GM21447 (cell line): Measurements from ENCODE around the gene ATF6.

Experiments used
- ATAC-seq: cut with Tn5 transposase; IDR thresholded peaks from one replicate; pipeline ENCODE4 v1.9.1; 2021; ENCODE audit not compliant: unreplicated experiment

Gene ATF6

DNA sequence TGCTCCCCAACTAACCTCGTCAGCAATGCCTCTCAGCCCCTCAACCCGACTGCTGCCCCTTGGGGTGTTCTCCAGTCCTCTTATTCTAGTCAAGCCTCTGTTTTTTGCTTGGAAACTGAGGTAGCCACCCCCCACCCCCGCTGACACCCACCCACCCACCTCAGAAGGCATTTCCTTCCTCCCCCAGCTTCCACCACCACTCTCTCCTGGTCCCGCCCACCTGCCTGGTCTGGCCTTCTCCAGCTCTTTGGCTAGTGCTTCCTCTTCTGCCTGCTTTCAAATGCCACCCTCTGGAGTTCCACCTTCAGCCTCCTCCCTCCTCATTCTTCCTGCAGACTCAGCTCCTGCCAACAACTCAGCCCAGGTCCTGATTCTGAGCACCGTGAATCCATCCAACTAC lies 222.3 kb downstream of the ATF6 start:
- no peak for ATAC-seq

DNA sequence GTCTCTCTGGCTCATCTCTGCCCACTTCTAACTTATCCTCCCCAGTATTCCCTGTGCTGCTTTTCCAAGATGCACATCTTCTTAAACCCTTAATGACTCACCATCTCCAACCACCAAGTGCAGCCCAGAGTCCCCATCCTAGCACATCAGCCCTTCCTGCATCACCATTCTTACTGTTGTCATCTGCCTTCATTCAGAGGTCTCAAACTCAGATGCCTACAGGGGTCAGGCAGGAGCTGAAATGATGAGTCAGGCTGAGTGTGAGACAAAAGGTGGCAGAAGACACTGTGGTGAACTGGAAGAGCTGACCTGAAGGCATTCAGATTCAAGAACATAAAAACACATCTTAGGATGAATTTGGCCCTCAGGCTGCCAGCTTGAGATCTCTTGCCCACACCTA lies 223.0 kb downstream of the ATF6 start:
- ATAC-seq, result no peak

DNA sequence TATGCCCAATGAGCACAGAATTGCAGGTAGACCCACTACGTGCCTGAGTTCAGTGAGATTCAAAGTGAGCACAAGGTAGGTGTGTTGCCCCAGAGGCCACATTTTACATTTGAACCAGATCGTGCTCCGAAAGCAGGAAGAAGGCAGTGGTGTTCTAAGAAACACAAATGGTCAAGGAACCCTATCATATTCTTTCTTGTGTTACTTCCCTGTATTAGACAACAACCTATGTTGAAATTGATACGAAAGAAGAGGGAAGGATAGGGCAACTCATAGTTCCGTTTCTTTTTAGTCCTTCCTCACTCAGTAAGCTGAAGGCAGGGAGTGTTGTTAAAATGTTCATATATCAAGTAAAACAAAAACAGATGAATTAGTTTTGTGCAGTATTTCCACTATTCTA lies 223.7 kb downstream of the ATF6 start:
- no peak for ATAC-seq

DNA sequence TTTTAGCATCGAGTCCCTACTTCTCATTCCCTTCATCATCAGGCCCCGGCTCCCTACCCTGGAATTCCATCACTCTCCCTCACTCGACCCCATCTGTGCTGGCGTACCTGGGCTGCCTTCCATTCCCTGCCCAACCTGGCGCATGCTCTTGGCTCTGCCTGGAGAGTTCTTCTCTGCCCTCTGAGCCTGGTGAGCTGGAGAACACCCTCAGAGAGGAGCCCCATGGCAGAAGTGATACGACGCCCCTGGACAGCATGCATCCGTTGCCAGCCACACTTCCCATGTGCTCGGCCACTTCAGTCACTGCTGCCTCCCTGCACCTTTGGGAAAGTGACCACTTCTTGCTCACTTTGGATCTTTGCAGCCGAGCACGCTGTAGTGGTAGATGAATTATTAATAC lies 227.5 kb downstream of the ATF6 start:
- ATAC-seq, result no peak

DNA sequence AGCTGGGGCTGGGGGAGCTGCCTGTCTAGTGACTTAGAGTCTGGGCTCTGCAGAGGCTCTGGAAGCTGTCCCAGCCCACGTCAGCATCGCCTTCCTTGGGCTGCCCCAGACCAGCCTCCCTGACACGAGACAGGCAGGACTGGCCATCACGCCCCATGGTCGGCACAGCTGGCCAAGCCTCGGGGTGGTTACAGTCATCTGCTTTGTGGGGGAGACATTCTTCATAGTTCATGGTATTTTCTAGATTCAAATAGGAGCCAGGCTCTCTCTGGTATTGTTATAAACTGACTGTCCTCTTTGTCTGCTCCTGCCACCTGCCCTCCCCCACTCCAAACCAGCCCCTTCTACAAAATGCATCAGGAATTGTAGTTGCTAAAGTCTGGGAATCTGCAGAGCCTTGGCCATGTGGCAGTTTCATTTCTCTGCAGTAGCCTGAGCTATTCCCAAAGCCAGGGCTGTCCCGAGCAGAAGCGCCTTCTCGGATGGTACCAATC lies 228.1 kb downstream of the ATF6 start:
- ATAC-seq, result no peak

DNA sequence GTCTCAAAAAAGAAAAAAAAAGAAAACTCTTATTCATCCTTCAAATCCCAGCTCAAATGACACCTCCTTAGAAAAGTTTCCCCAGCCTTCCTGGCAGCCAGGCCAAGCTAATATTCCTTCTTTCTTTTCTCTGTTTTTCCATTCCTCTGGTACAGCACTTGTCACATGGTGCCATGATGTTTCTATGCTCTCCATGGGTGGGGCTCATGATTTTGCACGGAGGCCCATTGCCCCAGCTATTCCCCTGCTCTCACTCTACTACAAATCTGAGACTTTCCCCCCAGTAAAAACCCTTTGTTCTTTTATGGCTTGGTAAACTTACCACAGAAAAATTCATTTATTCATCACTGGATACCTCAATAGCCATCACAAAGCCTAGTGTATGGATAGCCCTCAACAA lies 231.0 kb downstream of the ATF6 start:
- no peak for ATAC-seq

DNA sequence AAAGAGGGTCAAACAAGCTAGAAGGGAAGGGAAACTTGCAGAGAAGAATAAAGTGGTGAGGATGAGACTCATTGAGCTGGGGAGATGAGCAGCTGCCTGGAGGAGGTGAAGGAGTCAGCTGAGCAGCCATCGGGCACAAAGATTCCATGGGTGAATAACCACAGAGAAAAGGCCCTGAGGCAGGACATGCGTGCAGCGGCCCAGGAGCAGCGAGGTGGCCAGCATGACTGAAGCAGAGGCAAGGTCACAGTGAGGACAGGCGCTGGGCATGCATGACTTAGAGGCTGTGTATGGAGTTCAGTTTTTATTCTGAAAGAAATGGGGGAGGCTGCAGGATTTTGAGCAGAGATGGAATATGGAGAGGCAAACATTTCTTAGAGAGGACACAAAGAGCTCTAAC lies 232.7 kb downstream of the ATF6 start:
- no peak for ATAC-seq

DNA sequence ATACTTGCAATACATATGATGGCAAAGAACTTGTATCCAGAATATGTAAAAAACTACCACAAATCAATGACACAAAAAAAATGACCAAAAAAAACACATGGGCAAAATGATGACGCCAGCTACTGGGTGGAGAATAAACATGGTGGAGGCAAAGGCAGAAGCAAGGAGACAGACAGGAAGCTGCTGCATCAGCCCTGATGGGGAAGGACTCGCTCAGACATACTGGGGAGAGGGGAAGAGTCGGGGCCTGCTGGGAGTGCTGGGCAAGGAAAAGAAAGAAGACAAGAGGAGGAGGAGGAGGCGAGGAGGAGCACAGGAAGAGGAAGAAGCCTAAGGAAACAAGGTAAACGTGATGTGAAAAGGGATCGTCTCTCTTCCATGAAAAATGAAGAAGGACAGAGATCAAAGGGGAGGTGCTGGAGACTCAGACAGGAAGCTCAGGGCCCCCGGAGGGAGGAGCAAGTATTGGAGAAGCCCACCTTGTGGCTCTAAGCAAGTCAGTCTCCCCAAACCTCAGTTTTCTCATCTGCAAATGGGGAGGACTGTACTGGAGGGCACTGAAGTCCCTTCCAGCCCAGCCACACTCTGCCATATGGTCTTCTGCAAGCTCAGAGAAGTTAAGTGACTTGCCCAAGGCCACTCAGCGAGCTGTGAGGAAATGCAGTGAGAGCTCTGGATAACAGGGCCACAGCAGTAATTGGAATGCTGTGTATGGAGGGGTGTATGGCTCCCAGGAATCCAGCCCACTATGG lies 233.4 kb downstream of the ATF6 start:
- ATAC-seq, result no peak

DNA sequence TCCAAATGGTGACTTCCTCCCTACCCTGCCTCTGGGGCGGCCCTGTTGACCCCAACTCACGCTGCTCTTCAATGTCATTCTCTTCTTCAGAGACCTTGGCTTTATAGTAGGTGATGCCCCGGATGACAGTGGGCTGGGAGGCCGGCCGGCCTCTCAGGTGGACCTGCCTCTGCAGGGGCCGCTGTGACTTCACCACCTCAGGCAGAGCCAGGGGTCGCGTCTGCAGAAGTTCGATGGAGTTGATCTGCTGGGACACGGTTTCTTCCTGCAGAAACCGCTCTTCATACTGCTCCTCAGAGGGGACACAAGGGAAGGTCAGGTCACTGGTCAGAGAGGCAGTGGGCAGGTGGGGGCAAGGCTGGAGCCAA lies 233.9 kb downstream of the ATF6 start:
- no peak for ATAC-seq

DNA sequence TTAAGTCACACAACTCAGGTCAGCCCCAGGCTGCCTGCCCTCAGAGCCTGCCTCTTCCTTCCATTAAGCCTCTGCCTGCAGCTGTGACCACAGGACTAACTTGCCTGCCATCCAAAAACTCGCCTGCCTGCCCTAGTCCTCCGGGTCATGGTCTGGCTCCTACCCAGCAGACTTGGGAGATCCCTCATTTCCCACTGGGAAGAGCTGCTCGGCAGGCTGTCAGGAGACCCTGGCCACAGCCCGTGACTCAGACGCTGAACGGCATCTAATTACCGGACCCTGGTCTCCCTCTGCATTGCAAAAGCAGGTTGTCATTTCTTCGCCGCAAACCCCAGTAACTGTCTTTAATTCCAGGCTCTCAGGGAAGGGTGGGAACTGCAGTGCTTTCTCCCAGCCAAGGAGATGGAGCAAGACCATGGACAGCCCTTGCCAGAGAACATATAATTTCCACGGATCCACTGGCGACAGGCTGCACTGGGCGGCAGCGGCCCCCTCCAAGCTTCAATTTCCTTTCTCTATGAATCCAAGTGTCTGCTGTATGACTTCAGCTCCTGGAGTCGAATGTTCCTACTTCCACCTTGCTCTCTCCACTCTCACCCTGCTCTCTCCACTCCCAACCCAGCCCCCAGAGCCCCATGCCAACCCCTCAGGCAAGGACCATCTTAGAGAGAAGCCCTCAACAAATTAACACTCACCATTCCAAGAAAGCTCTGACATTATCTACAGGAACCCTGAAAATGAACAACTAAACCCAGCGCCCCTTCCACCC lies 237.1 kb downstream of the ATF6 start:
- no peak for ATAC-seq

DNA sequence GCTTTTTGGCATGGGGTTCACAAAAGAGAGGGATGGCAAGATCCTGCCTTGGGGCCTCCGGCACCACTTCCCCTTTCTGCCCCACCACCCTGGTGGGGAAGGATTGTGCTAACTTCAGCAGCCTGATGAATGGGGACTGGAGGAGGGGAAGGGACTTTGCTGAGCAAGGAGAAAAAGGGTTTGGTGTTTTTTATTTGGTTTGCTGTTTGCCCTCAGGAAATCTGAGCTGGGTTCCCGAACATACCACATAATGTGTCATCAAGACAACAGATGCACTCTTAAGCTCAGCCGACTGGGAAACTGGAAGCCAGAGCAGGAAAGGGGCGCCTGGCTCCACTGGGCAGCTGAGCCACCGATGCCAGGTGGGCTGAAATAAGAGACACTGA lies 237.7 kb downstream of the ATF6 start:
- no peak for ATAC-seq

DNA sequence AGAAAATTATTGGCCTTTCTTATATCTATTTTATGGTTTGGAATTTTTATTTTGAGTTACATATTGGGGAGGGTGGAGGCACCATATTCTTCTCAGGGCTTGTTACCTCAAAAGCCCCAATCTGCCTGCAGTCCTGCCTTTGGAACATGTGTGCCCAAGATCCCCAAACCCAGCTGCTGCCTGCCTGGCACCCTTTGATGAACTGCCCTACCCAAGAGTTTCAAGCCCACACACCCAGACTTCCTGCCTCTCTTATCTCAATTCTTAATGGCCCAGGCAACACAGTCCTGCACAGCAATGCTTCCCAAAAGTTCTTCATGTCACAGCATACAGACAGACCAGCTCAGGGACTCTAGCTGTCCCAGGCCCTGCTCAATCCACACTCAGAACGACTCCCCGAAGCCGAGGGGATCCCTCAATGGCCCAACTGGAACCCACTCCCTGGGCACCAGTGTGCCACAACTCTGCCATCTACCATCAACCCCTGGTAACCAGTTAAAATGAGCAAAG lies 238.4 kb downstream of the ATF6 start:
- ATAC-seq, result no peak

DNA sequence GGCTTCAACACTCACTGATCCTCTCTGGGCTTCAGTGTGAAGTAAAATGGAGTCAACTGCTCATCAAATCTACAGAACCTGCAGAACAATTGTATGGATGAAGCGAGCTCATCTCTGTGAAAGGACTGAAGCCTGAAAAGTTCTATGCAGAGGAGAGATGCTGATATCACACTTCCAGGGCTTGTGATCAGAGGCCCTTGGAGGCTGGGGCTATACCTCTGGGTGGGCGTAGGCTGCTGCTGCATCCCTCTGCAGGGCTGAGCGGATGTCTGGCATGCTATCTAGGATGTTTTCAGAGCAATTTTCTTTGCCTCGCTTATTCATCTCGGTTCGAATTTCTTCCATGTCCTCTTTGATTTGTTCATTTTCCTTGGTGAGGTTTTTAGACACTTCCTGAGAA lies 240.0 kb downstream of the ATF6 start:
- no peak for ATAC-seq

DNA sequence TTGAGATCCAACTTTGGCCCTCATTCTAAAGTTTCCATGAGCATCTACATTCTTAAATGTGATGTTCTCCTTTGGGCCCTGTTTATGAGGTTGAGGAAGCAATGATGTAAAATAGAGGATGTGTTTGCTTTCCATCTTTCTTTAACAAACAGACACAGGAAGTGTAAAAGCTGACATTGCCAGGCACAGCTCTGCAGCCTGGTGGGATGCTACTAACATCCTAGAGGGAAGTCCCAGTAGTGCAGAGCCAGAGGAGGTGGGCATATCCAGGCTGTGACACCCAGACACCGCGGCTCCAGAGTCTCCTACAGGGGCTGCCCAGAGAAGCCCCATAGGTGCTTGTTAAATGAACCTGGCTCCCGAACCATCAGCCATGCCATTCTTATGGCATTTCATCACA lies 241.3 kb downstream of the ATF6 start:
- no peak for ATAC-seq

DNA sequence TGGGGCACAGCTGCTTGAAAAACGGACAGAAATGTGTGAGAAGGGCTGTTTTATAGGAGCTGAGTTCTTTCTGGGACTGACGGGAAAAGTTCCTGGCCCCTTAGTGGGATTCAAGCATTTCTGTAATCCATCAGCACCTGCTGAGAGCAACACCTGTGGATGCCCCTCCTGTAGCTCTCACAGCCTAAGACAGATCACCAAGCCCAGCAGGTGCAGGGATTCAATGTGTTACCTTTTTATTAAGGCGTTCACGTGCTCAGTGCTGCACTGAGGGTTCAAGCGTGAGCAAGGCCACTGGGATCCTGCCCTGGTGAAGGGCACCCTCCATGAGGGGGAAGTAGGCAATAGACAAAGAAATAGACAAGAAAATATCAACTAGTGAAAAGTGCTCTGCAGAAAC lies 242.7 kb downstream of the ATF6 start:
- no peak for ATAC-seq

DNA sequence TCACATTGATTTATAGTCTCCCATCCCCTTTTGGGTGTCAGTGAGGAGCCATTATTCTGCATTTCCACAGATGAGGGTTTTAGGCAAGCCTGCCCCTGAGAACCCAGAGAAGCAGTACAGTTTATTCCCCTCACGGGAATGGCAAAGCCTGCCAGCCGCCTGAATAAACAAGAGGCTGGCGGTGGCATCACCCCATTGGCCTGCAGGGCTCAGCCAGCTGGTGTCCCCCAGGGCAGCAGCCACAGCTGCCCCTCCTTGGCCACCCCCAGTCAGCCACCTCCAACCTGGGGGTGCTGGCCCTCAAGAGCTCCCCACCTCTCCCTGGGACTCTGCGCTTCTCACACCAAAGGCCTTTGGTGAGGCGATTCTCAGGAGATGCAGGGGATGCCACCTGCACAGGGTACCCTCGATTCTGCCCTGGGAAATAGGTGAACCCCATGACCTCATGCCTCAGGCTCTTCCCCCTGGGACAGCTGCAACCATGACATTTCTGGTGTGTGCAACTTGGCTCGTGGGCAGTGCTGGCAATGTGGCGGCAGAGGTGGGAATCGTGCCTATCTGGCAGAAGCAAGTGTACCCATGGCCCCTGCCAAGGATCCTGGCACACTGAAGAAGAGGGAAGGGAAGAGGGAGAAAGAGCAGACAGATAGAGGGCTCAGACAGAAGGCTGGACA lies 243.5 kb downstream of the ATF6 start:
- ATAC-seq, result no peak

DNA sequence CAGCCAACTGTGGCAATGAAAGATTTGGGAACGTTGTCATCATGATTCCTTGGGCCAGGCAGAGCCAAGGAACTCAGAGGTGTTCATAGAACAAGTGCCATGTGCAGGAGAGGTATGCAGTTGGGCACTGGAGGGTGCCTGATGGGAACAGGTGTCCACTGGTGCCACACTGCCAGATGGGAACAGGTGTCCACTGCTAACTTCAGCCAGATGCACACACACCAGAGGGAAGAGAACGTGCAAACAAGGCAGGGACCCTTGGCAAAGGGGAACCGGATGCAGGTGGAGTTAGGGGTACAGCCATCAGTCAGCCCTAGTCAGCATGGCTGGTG lies 244.0 kb downstream of the ATF6 start:
- ATAC-seq, result no peak

DNA sequence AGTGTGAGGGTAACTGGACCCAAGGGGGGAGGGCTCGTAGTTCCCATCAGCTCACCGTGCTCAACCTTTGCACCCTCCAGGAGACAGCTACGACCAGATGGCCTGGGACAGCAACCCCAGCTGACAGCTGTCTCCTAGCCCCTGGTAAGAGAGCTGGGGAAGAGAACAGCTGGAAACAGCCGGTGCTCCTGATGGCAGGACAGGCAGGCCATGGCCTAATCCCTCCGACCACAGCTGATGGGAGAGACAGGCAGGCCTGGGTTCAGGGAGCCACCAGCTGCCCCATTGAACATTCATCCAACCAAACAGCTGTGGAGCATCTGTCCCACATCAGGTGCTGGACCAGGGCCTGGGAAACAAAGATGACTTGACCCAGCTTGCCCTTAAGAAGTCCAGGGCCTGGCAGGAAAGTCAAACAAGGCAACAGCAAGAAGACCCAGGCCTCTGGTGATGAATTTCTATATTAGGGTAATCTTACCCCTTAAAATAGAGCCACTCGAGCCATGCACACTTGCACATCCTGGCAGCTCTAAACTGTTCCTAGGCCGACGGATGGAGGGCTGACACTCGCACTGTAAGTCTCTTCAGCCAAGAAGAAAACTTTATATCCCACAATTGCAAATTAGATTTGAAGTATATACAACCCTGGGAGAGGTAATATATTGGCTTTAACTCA lies 245.4 kb downstream of the ATF6 start:
- no peak for ATAC-seq

DNA sequence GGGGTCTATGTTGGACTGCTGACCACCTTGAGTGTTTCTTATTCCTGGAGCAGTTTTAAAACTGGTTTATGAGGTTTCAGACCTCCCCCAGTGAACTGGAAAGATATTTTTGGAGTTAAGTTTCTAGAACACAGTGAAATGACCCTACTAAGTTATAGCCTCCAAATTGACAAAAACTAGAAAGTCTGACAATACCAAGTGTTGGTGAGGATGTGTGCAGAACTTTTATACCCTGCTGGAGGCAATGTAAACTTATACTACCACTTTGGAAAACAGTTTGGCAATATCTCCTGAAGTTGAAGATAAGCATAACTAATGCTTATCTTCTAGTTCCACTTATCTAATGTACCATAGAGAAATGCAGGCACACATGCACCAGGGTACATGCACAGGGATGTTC lies 247.2 kb downstream of the ATF6 start:
- ATAC-seq, result no peak
